Panc1 (cell line): ENCODE measurements around the gene PDE9A. TPM values are rescaled to one million over a fixed set of nuclear protein-coding genes. Genes with fewer than 3 reads are reported as not detected.

Experiments used
- ATAC-seq: fragments of 200-7000 bp; cut with Tn5 transposase; 2 replicates; pipeline ENCODE4 v1.9.1; 2020; ENCODE audit warnings: mild to moderate bottlenecking, moderate library complexity
- BruUV-seq: library from RNA; stranded (reverse); fragments of 400-500 nt; replicated peaks from 2 replicates; lab custom pipeline; 2021; lab: Mats Ljungman, UMichigan
- CTCF ChIA-PET: fragments of 300-600 bp; sonication (Branson Sonifier 250); formaldehyde crosslinking; loops from one replicate; lab custom pipeline; 2022; ENCODE audit warnings: antibody characterized with exemption; lab: Charles Lee
- POLR2A ChIA-PET: fragments of 300-600 bp; sonication (Branson Sonifier 250); formaldehyde crosslinking; loops from one replicate; lab custom pipeline; 2022; ENCODE audit warnings: antibody characterized with exemption; lab: Charles Lee
- DNase-seq: peaks from one replicate; pipeline ENCODE4 v3.0.0-alpha.2; 2010; ENCODE audit warnings: low read depth, low spot score
- H3K27ac ChIP-seq: 2 replicates; pipeline ENCODE4 v1.5.1; 2011; ENCODE audit warnings: mild to moderate bottlenecking, low read length, inconsistent platforms
- H3K27me3 ChIP-seq: fragments of 200-500 bp; sonication (Bioruptor generic); 2 replicates; pipeline ENCODE4 v1.6.0; 2014; ENCODE audit warnings: low read length, inconsistent platforms; ENCODE audit not compliant: control insufficient read depth, insufficient read depth
- H3K36me3 ChIP-seq: fragments of 200-500 bp; sonication (Bioruptor generic); 2 replicates; pipeline ENCODE4 v1.5.1; 2014; ENCODE audit warnings: inconsistent platforms, mild to moderate bottlenecking, low read length, moderate library complexity; ENCODE audit not compliant: control insufficient read depth, insufficient read depth
- H3K4me1 ChIP-seq: 2 replicates; pipeline ENCODE4 v1.5.1; 2011; ENCODE audit warnings: inconsistent platforms, mild to moderate bottlenecking, low read length, moderate library complexity; ENCODE audit not compliant: control insufficient read depth, insufficient read depth
- H3K4me3 ChIP-seq, 2 experiments: 2 replicates each; pipeline ENCODE4 v1.5.1; 2011 to 2012; ENCODE audit warnings: low read depth in 2 of 2, low read length in 2 of 2, mild to moderate bottlenecking in 2 of 2, inconsistent platforms in 1 of 2, moderate library complexity in 1 of 2
- H3K9me3 ChIP-seq: fragments of 200-500 bp; sonication (Bioruptor generic); 2 replicates; pipeline ENCODE4 v1.5.1; 2014; ENCODE audit warnings: low read depth, mild to moderate bottlenecking, inconsistent platforms, low read length, moderate library complexity; ENCODE audit not compliant: control insufficient read depth, insufficient read depth
- POLR2AphosphoS5 ChIP-seq: IDR thresholded peaks from 2 replicates; pipeline ENCODE4 v1.6.1; 2012; ENCODE audit warnings: mild to moderate bottlenecking, low read depth, low read length, moderate library complexity
- SIN3A ChIP-seq: IDR thresholded peaks from 2 replicates; pipeline ENCODE4 v1.6.1; 2012; ENCODE audit warnings: low read depth, mild to moderate bottlenecking, low read length, moderate library complexity, borderline replicate concordance; ENCODE audit not compliant: insufficient read depth
- TCF7L2 ChIP-seq: IDR thresholded peaks from 2 replicates; pipeline ENCODE4 v1.6.1; 2011; ENCODE audit warnings: mild to moderate bottlenecking, low read depth, low read length, inconsistent platforms
- in situ Hi-C: cut with HindIII; loops from 2 replicates; pipeline ENCODE4 v1.10.0; 2016; ENCODE audit warnings: low sequenced_read_pairs, low pct_unique_long_range_greater_than_20kb
- intact Hi-C: fragments of 100-400 bp; cut with micrococcal nuclease; formaldehyde crosslinking; loops from one replicate; pipeline ENCODE4 v1.10.0; 2022; ENCODE audit not compliant: unreplicated experiment
- total RNA-seq: library from RNA; stranded (reverse); gene quantifications from one replicate; pipeline ENCODE4 v1.2.1, GENCODE V29; 2021; ENCODE audit not compliant: unreplicated experiment
- TF ChIP-seq, protein P1 (sequence below), 2 experiments: IDR thresholded peaks; 2 replicates each; pipeline ENCODE4 v1.6.1; 2011 to 2012; ENCODE audit warnings: low read depth in 2 of 2, control low read depth in 1 of 2, low read length in 1 of 2, mild to moderate bottlenecking in 1 of 2, moderate library complexity in 1 of 2; ENCODE audit not compliant: insufficient read depth in 1 of 2
- TF ChIP-seq, protein P2 (sequence below): fragments of 450-650 bp; IDR thresholded peaks from 2 replicates; pipeline ENCODE4 v1.5.1; 2017; ENCODE audit warnings: mild to moderate bottlenecking

PDE9A gene
- total RNA-seq, 1 experiment from 2014 or later = 0.72 TPM

DNA sequence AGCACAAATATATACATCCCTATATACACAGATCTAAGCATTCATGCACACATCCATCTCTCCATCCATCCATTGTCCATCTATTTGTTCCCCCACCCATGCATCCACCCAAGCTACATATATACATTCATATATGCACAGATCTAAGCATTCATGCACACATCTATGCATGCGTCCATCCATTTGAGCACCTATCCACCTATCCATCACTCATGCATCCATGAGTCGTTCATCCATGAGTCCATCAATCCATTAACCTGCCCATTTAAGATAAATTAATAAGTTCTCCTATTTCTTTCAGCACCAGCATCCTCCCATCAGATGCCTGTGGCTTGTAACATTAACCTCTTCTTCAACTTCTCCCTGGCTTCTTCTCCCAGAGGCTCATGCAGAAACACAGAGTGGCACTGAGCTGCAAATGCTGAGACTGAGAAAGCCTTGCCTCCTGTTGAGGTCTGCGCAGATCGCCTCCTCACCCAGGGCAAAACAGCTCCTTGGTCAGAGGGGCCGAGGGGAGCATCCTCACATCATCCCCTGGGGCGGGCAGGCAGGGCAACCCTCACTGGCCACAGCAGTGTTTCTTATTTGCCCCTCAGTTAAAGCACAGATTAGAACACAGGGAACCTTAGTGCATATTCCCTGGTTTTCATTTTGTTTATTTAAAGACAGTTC is 17.4 kb upstream of the PDE9A start:
- no TSS peak for BruUV-seq
- ChIA-PET CTCF (no interaction called here), POLR2A (no interaction called here)
- TF ChIP-seq, protein P1, sequence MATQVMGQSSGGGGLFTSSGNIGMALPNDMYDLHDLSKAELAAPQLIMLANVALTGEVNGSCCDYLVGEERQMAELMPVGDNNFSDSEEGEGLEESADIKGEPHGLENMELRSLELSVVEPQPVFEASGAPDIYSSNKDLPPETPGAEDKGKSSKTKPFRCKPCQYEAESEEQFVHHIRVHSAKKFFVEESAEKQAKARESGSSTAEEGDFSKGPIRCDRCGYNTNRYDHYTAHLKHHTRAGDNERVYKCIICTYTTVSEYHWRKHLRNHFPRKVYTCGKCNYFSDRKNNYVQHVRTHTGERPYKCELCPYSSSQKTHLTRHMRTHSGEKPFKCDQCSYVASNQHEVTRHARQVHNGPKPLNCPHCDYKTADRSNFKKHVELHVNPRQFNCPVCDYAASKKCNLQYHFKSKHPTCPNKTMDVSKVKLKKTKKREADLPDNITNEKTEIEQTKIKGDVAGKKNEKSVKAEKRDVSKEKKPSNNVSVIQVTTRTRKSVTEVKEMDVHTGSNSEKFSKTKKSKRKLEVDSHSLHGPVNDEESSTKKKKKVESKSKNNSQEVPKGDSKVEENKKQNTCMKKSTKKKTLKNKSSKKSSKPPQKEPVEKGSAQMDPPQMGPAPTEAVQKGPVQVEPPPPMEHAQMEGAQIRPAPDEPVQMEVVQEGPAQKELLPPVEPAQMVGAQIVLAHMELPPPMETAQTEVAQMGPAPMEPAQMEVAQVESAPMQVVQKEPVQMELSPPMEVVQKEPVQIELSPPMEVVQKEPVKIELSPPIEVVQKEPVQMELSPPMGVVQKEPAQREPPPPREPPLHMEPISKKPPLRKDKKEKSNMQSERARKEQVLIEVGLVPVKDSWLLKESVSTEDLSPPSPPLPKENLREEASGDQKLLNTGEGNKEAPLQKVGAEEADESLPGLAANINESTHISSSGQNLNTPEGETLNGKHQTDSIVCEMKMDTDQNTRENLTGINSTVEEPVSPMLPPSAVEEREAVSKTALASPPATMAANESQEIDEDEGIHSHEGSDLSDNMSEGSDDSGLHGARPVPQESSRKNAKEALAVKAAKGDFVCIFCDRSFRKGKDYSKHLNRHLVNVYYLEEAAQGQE (IDR thresholded peaks at IDR 0.05; ENCODE audit: insufficient read depth in 1 of 2, low read depth in 2 of 2, low read length in 1 of 2) = no peak
- TF ChIP-seq, protein P2, sequence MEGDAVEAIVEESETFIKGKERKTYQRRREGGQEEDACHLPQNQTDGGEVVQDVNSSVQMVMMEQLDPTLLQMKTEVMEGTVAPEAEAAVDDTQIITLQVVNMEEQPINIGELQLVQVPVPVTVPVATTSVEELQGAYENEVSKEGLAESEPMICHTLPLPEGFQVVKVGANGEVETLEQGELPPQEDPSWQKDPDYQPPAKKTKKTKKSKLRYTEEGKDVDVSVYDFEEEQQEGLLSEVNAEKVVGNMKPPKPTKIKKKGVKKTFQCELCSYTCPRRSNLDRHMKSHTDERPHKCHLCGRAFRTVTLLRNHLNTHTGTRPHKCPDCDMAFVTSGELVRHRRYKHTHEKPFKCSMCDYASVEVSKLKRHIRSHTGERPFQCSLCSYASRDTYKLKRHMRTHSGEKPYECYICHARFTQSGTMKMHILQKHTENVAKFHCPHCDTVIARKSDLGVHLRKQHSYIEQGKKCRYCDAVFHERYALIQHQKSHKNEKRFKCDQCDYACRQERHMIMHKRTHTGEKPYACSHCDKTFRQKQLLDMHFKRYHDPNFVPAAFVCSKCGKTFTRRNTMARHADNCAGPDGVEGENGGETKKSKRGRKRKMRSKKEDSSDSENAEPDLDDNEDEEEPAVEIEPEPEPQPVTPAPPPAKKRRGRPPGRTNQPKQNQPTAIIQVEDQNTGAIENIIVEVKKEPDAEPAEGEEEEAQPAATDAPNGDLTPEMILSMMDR = no peak
- TF ChIP-seq TCF7L2 (no peak), POLR2AphosphoS5 (no peak), SIN3A (no peak)
- no peaks in the 10 kb centered on the region for H3K27me3 ChIP-seq
- H3K27ac ChIP-seq = no peak overlapping the region
- ATAC-seq = no peak
- no peaks in the 10 kb centered on the region for H3K4me1 ChIP-seq
- DNase-seq = no peak
- no peaks in the 10 kb centered on the region for H3K36me3 ChIP-seq
- in situ Hi-C loops (no loop called here), intact Hi-C loops (no loop called here)
- no peak overlapping the region for H3K4me3 ChIP-seq
- no peaks in the 10 kb centered on the region for H3K9me3 ChIP-seq

DNA sequence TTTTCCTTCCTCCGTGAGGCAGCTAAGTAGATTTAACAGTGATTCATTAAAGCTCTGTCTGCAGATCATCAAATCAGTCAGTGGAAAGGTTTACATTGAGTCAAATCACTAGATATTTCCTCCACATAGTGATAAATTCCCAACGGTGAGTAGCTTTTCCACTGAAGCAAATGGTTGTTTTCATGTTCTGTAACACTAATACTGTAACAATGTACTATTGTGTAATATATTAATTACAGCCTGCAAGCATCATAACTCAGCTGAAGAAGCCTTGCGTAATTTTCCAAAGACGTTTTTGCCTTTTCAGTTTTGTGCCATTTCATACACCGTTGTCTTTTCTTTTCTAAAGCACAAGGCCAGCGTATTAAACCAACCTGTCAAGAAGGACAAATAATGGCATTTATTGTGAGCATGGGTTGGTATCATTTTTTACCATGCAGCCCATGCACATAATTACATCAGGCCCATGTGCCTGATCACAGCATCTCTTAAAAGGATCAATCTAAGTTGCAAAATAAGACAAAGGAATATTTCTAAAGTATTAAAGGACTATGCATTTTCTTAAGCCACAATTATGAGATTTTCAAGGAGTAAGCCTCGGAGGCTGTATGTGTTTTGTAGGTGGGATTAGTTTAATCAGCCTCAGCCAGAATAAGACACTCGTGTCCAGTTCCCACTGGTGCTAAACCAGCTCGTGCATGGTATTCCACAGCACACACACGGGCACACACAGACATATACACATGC is 16.7 kb upstream of the PDE9A start:
- Histone ChIP-seq H3K27ac (no peak overlapping the region), H3K27me3 (no peaks in the 10 kb centered on the region), H3K4me1 (no peaks in the 10 kb centered on the region), H3K9me3 (no peaks in the 10 kb centered on the region), H3K36me3 (no peaks in the 10 kb centered on the region), H3K4me3 (no peak overlapping the region)
- ChIA-PET CTCF (no interaction called here), POLR2A (no interaction called here)
- in situ Hi-C loops = no loop called here
- intact Hi-C loops = no loop called here
- no peak for ATAC-seq
- no peak for DNase-seq
- TF ChIP-seq, protein P1 (IDR thresholded peaks at IDR 0.05; ENCODE audit: insufficient read depth in 1 of 2, low read depth in 2 of 2, low read length in 1 of 2) = no peak
- TF ChIP-seq SIN3A = no peak
- TF ChIP-seq, protein P2 = no peak
- no peak for TF ChIP-seq TCF7L2
- no peak for TF ChIP-seq POLR2AphosphoS5
- no TSS peak for BruUV-seq
